ENCODE measurements around the gene DCC.
A peak's percentile ranks its signal among the peaks of the same experiment; 100 is the strongest.

DCC gene, protein sequence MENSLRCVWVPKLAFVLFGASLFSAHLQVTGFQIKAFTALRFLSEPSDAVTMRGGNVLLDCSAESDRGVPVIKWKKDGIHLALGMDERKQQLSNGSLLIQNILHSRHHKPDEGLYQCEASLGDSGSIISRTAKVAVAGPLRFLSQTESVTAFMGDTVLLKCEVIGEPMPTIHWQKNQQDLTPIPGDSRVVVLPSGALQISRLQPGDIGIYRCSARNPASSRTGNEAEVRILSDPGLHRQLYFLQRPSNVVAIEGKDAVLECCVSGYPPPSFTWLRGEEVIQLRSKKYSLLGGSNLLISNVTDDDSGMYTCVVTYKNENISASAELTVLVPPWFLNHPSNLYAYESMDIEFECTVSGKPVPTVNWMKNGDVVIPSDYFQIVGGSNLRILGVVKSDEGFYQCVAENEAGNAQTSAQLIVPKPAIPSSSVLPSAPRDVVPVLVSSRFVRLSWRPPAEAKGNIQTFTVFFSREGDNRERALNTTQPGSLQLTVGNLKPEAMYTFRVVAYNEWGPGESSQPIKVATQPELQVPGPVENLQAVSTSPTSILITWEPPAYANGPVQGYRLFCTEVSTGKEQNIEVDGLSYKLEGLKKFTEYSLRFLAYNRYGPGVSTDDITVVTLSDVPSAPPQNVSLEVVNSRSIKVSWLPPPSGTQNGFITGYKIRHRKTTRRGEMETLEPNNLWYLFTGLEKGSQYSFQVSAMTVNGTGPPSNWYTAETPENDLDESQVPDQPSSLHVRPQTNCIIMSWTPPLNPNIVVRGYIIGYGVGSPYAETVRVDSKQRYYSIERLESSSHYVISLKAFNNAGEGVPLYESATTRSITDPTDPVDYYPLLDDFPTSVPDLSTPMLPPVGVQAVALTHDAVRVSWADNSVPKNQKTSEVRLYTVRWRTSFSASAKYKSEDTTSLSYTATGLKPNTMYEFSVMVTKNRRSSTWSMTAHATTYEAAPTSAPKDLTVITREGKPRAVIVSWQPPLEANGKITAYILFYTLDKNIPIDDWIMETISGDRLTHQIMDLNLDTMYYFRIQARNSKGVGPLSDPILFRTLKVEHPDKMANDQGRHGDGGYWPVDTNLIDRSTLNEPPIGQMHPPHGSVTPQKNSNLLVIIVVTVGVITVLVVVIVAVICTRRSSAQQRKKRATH (N-terminal part only)

GRCh38 chr18:52339891-52340371 lies at the start of gene DCC:
Gene DCC, plus strand, starts transcription at chr18:52340197. Its CDS starts 591 bp downstream, at chr18:52340788.
- TF ChIP-seq, protein P1, sequence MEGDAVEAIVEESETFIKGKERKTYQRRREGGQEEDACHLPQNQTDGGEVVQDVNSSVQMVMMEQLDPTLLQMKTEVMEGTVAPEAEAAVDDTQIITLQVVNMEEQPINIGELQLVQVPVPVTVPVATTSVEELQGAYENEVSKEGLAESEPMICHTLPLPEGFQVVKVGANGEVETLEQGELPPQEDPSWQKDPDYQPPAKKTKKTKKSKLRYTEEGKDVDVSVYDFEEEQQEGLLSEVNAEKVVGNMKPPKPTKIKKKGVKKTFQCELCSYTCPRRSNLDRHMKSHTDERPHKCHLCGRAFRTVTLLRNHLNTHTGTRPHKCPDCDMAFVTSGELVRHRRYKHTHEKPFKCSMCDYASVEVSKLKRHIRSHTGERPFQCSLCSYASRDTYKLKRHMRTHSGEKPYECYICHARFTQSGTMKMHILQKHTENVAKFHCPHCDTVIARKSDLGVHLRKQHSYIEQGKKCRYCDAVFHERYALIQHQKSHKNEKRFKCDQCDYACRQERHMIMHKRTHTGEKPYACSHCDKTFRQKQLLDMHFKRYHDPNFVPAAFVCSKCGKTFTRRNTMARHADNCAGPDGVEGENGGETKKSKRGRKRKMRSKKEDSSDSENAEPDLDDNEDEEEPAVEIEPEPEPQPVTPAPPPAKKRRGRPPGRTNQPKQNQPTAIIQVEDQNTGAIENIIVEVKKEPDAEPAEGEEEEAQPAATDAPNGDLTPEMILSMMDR (IDR thresholded peaks at IDR 0.05; ENCODE audit: insufficient read depth, low read length, poor library complexity, severe bottlenecking) = peak; percentile 39
- Histone ChIP-seq H3K36me3 (ENCODE audit: control insufficient read depth, insufficient read depth, low read length) (no peaks in the 10 kb centered on the region), H3K4me3 (replicated peaks; ENCODE audit: low read depth, low read length) (no peak within 1 kb of the TSS), H3K27me3 (replicated peaks; ENCODE audit: control insufficient read depth, insufficient read depth, low read length) (no peaks in the 10 kb centered on the region)
- DNase-seq (ENCODE audit: extremely low read depth, insufficient read length) = peak; percentile 23

GRCh38 chr18:52310651-52311050 lies 29.3 kb upstream of the DCC start:
- TF ChIP-seq, protein P1 (IDR thresholded peaks at IDR 0.05; ENCODE audit: insufficient read depth, low read length, poor library complexity, severe bottlenecking) = no peak
- no peaks in the 10 kb centered on the region for H3K36me3 ChIP-seq (ENCODE audit: control insufficient read depth, insufficient read depth, low read length)
- DNase-seq (ENCODE audit: extremely low read depth, insufficient read length) = no peak
- no peak overlapping the region for H3K4me3 ChIP-seq (replicated peaks; ENCODE audit: low read depth, low read length)
- no peaks in the 10 kb centered on the region for H3K27me3 ChIP-seq (replicated peaks; ENCODE audit: control insufficient read depth, insufficient read depth, low read length)

DNA sequence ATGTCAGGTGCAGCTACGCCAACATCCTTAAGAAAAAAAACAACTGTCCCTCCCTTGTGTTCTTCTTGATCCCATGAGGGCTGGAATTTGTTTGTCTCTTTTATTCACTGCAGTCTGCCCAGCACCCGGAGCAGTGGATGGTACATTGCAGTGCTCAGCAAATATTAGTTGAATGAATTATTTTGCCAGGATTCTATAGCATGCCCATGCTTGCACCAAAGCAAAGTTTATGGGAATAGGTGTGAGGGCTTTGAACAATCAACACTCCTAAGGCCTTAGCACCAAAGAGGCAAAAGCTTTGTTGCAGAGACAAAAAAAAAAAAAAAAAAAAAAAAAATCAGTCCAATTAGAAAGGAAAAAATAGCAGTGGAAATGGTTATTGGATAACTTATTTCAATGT lies 28.7 kb upstream of the DCC start:
- H3K36me3 ChIP-seq (ENCODE audit: control insufficient read depth, insufficient read depth, low read length) = no peaks in the 10 kb centered on the region
- no peak for DNase-seq (ENCODE audit: extremely low read depth, insufficient read length)
- TF ChIP-seq, protein P1 (IDR thresholded peaks at IDR 0.05; ENCODE audit: insufficient read depth, low read length, poor library complexity, severe bottlenecking) = no peak

DNA sequence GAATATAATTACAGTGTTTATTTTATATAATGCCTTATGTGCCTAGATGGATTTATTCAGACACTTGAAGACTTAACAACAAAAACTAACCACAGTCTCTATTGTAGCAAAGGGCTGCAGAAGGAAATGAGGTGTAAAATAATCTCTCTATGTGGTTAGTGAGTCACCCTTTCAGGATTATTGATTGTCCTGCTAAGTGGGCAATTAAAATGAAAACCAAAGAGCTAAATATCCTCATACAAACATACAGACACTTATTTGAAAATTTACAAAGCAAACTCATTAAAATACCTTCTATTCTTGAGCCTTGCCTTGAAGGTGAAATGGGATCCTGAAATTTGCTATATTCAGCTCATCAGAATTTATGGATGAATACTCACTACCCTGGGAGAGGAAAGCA lies 27.7 kb upstream of the DCC start:
- no peak overlapping the region for H3K4me3 ChIP-seq (replicated peaks; ENCODE audit: low read depth, low read length)
- no peak for DNase-seq (ENCODE audit: extremely low read depth, insufficient read length)
- no peaks in the 10 kb centered on the region for H3K36me3 ChIP-seq (ENCODE audit: control insufficient read depth, insufficient read depth, low read length)
- no peaks in the 10 kb centered on the region for H3K27me3 ChIP-seq (replicated peaks; ENCODE audit: control insufficient read depth, insufficient read depth, low read length)
- TF ChIP-seq, protein P1 (IDR thresholded peaks at IDR 0.05; ENCODE audit: insufficient read depth, low read length, poor library complexity, severe bottlenecking) = no peak

More for the DNA sequence above, 28.7 kb upstream of the DCC start:
- Histone ChIP-seq H3K4me3 (replicated peaks; ENCODE audit: low read depth, low read length) (no peak overlapping the region), H3K27me3 (replicated peaks; ENCODE audit: control insufficient read depth, insufficient read depth, low read length) (no peaks in the 10 kb centered on the region)

- TF ChIP-seq, protein P1 (IDR thresholded peaks at IDR 0.05; ENCODE audit: insufficient read depth, low read length, poor library complexity, severe bottlenecking) = no peak
- DNase-seq (ENCODE audit: extremely low read depth, insufficient read length) = no peak
- Histone ChIP-seq H3K4me3 (replicated peaks; ENCODE audit: low read depth, low read length) (no peak overlapping the region), H3K27me3 (replicated peaks; ENCODE audit: control insufficient read depth, insufficient read depth, low read length) (no peaks in the 10 kb centered on the region), H3K36me3 (ENCODE audit: control insufficient read depth, insufficient read depth, low read length) (no peaks in the 10 kb centered on the region)
Measured at GRCh38 chr18:52313213-52313612, 26.8 kb upstream of the DCC start.

All from GM06990 (cell line).